Endothelial cell (in vitro differentiated cells): ENCODE data around the gene ZNF641. TPM values are rescaled to one million over a fixed set of nuclear protein-coding genes. Genes with fewer than 3 reads are reported as not detected.

Source experiments
- DNase-seq: peaks from one replicate; pipeline ENCODE4 v3.0.0; 2021; ENCODE audit warnings: low spot score
- H3K27ac Mint-ChIP-seq: one replicate; pipeline ENCODE4 v1.8.0; 2021; ENCODE audit warnings: mixed read lengths, inconsistent platforms; ENCODE audit not compliant: unreplicated experiment
- H3K27me3 Mint-ChIP-seq: one replicate; pipeline ENCODE4 v1.8.0; 2021; ENCODE audit warnings: mild to moderate bottlenecking, moderate library complexity, mixed read lengths, inconsistent platforms; ENCODE audit not compliant: unreplicated experiment
- H3K36me3 Mint-ChIP-seq: one replicate; pipeline ENCODE4 v1.8.0; 2021; ENCODE audit warnings: mild to moderate bottlenecking, low read depth, mixed read lengths, inconsistent platforms; ENCODE audit not compliant: unreplicated experiment
- H3K4me1 Mint-ChIP-seq: one replicate; pipeline ENCODE4 v1.8.0; 2021; ENCODE audit warnings: mild to moderate bottlenecking, mixed read lengths, inconsistent platforms; ENCODE audit not compliant: unreplicated experiment
- H3K4me3 Mint-ChIP-seq: one replicate; pipeline ENCODE4 v1.8.0; 2021; ENCODE audit warnings: mild to moderate bottlenecking, mixed read lengths, inconsistent platforms; ENCODE audit not compliant: unreplicated experiment
- H3K9me3 Mint-ChIP-seq: one replicate; pipeline ENCODE4 v1.8.0; 2021; ENCODE audit warnings: mixed read lengths, inconsistent platforms; ENCODE audit not compliant: unreplicated experiment
- CTCF ChIP-seq: fragments of 200-600 bp; sonication (generic); IDR thresholded peaks from one replicate; pipeline ENCODE4 v1.5.0; 2021; ENCODE audit warnings: antibody characterized with exemption; ENCODE audit not compliant: unreplicated experiment
- total RNA-seq: library from RNA; stranded (reverse); fragmentation: NEBNext Ultra II Directional; extraction: Animal tissue kit (Norgen Biotek cat#: 25700); gene quantifications from one replicate; pipeline ENCODE4 v1.2.1, GENCODE V29; 2021; ENCODE audit not compliant: unreplicated experiment

ZNF641 gene
- total RNA-seq, 1 donor from 2014 or later = 35.3 TPM

- Mint-ChIP-seq H3K4me1 (peaks cover 12% of the 10 kb centered on the region), H3K36me3 (peaks cover 12% of the 10 kb centered on the region), H3K4me3 (peak overlapping the region; percentile 94), H3K27ac (peak overlapping the region; percentile 57), H3K9me3 (no peaks in the 10 kb centered on the region), H3K27me3 (peaks cover 7% of the 10 kb centered on the region)
- TF ChIP-seq CTCF = no peak
- DNase-seq = peak; percentile 50
These were observed 446 bp upstream of the ZNF641 start for GRCh38 chr12:48351022-48351708.

- no peak for TF ChIP-seq CTCF
- no peak for DNase-seq
- Mint-ChIP-seq H3K9me3 (no peaks in the 10 kb centered on the region), H3K36me3 (peaks cover 27% of the 10 kb centered on the region), H3K27ac (no peak overlapping the region), H3K27me3 (peaks cover 7% of the 10 kb centered on the region), H3K4me1 (peaks cover 12% of the 10 kb centered on the region), H3K4me3 (peak overlapping the region; percentile 97)
These were observed 1.2 kb downstream of the ZNF641 start for GRCh38 chr12:48349471-48349870.

GRCh38 chr12:48342980-48343379 lies 7.7 kb downstream of the ZNF641 start:
- no peak for DNase-seq
- Mint-ChIP-seq H3K27ac (no peak overlapping the region), H3K4me3 (no peak overlapping the region), H3K36me3 (peaks cover 50% of the 10 kb centered on the region), H3K4me1 (peaks cover 7% of the 10 kb centered on the region), H3K9me3 (peaks cover 3% of the 10 kb centered on the region), H3K27me3 (peaks cover 5% of the 10 kb centered on the region)
- no peak for TF ChIP-seq CTCF

- no peak for TF ChIP-seq CTCF
- Mint-ChIP-seq H3K4me3 (no peak overlapping the region), H3K36me3 (peaks cover 42% of the 10 kb centered on the region), H3K27me3 (peaks cover 2% of the 10 kb centered on the region), H3K27ac (no peak overlapping the region), H3K4me1 (peaks cover 7% of the 10 kb centered on the region), H3K9me3 (peaks cover 3% of the 10 kb centered on the region)
- no peak for DNase-seq
These were observed 9.8 kb downstream of the ZNF641 start for GRCh38 chr12:48340943-48341342.

GRCh38 chr12:48339442-48340117 lies 11.1 kb downstream of the ZNF641 start:
- H3K27me3 Mint-ChIP-seq = peaks cover 2% of the 10 kb centered on the region
- DNase-seq = no peak
- peaks cover 39% of the 10 kb centered on the region for H3K36me3 Mint-ChIP-seq
- peaks cover 9% of the 10 kb centered on the region for H3K9me3 Mint-ChIP-seq
- TF ChIP-seq CTCF = no peak
- H3K4me1 Mint-ChIP-seq = peaks cover 7% of the 10 kb centered on the region
- no peak overlapping the region for H3K4me3 Mint-ChIP-seq
- H3K27ac Mint-ChIP-seq = no peak overlapping the region
